ENCODE results near the gene SLC27A4. TPM values are rescaled to one million over a fixed set of nuclear protein-coding genes. Genes with fewer than 3 reads are reported as not detected.

SLC27A4 gene
- total RNA-seq, 1 donor from 2014 or later, result 19.7 TPM

- FAIRE-seq, result no peak
- Histone ChIP-seq H3K4me3 (ENCODE audit: low read depth, low read length) (no peak overlapping the region), H3K27me3 (ENCODE audit: control insufficient read depth, insufficient read depth, low read length) (peaks cover 4% of the 10 kb centered on the region), H3K36me3 (ENCODE audit: control insufficient read depth, insufficient read depth, low read length) (peaks cover 1% of the 10 kb centered on the region)
- TF ChIP-seq CTCF (IDR thresholded peaks at IDR 0.05; ENCODE audit: insufficient read depth, low read length, severe bottlenecking), result no peak
- no peak for DNase-seq (ENCODE audit: low read depth)
These were observed 56.8 kb downstream of the SLC27A4 start for GRCh38 chr9:128396970-128397613.

DNA sequence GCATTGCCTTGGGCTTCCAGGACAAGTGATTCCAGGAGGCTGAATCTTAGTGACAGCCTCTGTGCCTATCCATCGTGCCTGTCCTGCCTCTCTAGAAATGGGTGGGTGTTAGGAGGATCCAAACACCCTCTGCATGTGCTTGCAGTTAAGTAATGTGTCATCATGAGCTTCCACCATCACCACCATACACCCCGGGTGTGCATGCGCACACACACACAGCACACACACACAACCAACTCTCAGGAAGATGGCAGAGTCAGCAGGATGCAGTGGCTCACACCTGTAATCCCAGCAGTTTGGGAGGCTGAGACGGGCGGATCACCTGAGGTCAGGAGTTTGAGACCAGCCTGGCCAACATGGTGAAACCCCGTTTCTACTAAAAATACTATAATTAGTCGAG is 57.5 kb downstream of the SLC27A4 start:
- FAIRE-seq (peak; percentile 76), DNase-seq (ENCODE audit: low read depth) (no peak)
- no peaks in the 10 kb centered on the region for H3K36me3 ChIP-seq (ENCODE audit: control insufficient read depth, insufficient read depth, low read length)
- no peak overlapping the region for H3K4me3 ChIP-seq (ENCODE audit: low read depth, low read length)
- no peak for TF ChIP-seq CTCF (IDR thresholded peaks at IDR 0.05; ENCODE audit: insufficient read depth, low read length, severe bottlenecking)
- peaks cover 4% of the 10 kb centered on the region for H3K27me3 ChIP-seq (ENCODE audit: control insufficient read depth, insufficient read depth, low read length)

DNA sequence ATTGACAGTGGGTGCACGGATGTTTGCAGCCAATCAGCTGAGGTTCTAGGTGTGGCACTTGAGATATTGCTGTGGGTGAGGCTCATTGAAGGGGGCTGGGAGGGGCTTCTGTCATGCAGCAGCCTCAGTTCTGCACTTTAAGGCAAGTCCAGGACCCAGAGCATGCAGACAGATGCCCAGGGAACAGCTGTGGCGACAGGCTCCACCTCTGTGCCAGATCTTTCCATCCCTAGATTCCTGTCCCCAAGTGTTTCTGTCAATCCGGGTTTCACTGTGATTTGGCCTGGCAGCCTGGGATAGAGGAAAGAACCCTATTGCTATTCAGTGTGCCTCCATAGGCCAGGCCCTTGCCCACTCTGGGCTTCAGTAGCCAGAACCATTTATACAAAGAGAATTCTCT is 59.5 kb downstream of the SLC27A4 start:
- DNase-seq (ENCODE audit: low read depth) (no peak), FAIRE-seq (no peak)
- Histone ChIP-seq H3K36me3 (ENCODE audit: control insufficient read depth, insufficient read depth, low read length) (no peaks in the 10 kb centered on the region), H3K27me3 (ENCODE audit: control insufficient read depth, insufficient read depth, low read length) (peaks cover 4% of the 10 kb centered on the region), H3K4me3 (ENCODE audit: low read depth, low read length) (no peak overlapping the region)
- TF ChIP-seq CTCF (IDR thresholded peaks at IDR 0.05; ENCODE audit: insufficient read depth, low read length, severe bottlenecking), result no peak

- no peak for FAIRE-seq
- H3K4me3 ChIP-seq (ENCODE audit: low read depth, low read length), result no peak overlapping the region
- no peak for DNase-seq (ENCODE audit: low read depth)
- no peaks in the 10 kb centered on the region for H3K36me3 ChIP-seq (ENCODE audit: control insufficient read depth, insufficient read depth, low read length)
- TF ChIP-seq CTCF (IDR thresholded peaks at IDR 0.05; ENCODE audit: insufficient read depth, low read length, severe bottlenecking), result no peak
- H3K27me3 ChIP-seq (ENCODE audit: control insufficient read depth, insufficient read depth, low read length), result peaks cover 6% of the 10 kb centered on the region
These were observed 64.2 kb downstream of the SLC27A4 start for GRCh38 chr9:128404560-128404959.

GRCh38 chr9:128405077-128405779 is 64.9 kb downstream of the SLC27A4 start:
- no peaks in the 10 kb centered on the region for H3K36me3 ChIP-seq (ENCODE audit: control insufficient read depth, insufficient read depth, low read length)
- TF ChIP-seq CTCF (IDR thresholded peaks at IDR 0.05; ENCODE audit: insufficient read depth, low read length, severe bottlenecking), result no peak
- H3K4me3 ChIP-seq (ENCODE audit: low read depth, low read length), result no peak overlapping the region
- DNase-seq (ENCODE audit: low read depth), result no peak
- peaks cover 6% of the 10 kb centered on the region for H3K27me3 ChIP-seq (ENCODE audit: control insufficient read depth, insufficient read depth, low read length)
- no peak for FAIRE-seq
